Activated effector memory CD4-positive, alpha-beta T cell treated with Interleukin-2 at 50 U/mL for 16 hours (primary cell): ENCODE results near the gene TSPAN5.

Source experiments
- DNase-seq: peaks from one replicate; pipeline ENCODE4 v3.0.0-alpha.2; 2020

TSPAN5 gene

DNA sequence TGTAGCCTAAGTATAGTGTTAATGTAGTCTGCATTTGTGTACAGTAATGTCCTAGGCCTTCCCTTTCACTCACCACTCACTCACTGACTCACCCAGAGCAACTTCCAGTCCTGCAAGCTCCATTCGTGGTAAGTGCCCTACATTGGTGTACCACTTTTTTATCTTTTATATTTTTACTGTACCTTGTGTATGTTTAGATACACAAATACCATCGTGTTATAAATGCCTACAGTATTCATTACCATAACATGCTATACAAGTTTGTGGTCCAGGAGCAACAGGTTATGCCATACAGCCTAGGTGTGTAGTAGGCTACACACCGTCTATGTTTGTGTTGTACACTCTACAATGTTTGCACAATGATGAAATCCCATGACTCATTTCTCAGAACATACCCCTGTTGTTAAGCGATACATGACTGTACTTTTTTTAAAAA, 15.4 kb downstream of the TSPAN5 start:
- DNase-seq: no peak

DNA sequence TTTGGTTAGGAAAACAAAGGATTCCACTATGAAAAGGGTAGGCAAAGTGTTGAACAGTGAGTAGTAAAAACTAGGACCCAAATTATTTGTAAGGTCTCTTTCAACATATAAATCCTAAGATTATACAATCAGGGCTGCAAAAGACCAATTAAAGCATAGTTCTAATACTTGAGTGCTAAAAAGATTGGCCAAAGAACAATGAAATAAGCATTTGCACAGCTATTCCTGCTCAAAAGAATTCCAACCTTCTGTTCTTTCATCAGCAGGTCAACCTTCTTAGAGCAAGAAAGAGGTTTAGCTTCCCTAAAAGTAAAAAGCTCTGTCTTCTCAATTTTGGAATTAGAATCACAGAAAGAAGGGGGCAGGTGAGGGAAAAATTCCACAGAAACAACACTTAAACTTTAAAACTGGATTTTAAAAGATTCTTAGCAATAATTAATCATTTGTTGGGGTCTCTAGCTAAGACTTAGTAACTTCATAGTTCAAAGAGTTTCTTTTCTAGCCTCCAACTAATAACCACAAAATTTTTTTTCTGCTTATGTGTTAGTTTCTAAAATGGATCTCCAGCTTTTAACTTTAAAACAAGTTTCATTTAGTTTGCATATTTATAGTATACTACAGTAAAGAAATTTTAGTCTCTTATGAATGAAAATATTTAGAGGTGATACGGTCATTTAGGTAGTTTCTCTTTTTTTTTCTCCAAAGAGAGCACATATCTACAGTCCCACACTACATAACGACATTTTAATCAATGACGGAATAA, 16.3 kb downstream of the TSPAN5 start:
- DNase-seq: no peak

DNA sequence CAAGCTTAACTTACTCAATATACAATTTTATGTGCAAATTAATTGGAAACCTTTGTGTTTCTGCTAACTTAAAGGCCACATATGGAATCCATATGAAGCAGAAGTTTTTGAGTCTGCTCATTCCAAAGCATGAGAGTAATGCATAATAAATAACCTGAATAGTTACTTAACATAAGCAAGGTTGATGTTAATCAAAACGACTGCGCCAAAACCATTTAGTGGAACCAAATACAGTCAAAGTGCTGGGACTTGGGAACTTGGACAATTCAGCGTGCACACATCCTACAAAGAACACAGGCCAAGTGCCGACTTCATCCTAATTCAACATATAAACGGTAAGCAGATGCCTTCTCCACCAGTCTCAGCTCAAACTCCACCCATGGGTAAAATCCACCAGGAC, 17.0 kb downstream of the TSPAN5 start:
- DNase-seq: no peak

DNA sequence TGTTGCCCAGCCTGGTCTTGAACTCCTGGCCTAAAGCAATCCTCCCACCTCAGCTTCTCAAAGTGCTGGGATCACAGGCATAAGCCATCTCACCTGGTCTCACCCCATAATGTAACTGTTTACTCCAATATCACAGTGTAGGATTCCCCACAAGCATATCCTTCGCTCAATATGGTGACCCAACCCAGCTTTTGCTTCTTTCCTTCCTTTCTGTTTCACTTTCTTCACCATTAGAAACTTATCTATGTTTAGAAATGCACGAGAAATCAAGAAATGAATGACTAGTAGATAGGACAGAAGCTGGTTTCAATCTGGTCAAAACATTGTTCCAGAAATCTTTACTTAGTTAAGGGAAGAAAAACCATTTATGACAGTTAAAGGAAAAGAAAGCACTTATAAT, 18.9 kb downstream of the TSPAN5 start:
- DNase-seq: no peak

DNA sequence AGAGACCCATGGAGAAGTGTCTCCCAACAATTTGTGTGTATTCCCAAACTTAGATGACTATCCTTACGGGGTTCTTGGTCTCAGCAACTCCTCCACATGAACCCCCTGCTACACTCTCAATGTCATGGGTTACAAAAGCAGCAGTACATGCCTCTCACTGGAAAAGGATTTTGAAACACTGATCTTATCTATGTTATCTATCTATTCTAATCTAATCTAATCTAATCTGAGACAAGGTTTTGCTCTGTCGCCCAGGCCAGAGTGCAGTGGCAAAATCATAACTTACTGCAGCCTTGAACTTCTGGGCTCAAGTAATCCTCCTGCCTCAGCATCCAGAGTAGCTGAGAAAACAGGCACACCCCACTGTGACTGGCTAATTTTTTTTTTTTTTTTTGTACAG, 19.3 kb downstream of the TSPAN5 start:
- DNase-seq: no peak

DNA sequence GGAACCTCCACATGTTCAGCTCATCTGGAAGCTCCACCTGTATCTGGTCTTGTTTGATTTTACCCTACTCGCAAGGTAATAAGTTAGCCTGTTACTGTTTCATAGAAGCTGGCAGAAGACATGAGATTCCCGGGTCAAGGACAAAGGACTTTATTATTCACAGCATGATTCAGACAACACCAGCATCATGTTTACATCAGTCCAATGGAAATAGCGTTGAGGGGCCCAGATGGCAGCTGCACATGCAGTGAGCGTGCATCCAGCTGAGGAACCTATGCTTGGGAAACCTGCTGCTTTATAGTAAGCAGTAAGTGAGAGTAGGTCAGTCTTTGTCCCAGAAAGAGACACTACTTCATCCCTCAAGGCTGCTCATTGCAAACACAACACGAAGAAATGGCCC, 19.8 kb downstream of the TSPAN5 start:
- DNase-seq: no peak

DNA sequence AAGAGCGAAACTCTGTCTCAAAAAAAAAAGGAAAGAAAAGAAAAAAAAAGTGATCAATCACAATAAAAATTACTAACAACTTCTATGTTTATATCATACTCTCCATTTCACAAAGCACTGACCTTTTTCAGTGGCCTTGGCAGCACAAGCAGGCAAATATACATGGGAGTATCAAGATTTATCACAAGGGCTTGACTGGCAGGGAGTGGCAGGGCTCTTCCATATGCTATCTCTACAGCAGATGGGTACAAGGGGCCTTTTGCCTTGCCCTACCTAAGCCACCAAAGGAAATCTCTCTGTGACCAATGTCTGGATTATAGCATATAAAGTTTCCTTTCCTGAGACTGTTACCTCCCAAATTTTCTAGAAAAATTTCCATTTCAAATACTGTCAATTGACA, 24.4 kb downstream of the TSPAN5 start:
- DNase-seq: no peak

DNA sequence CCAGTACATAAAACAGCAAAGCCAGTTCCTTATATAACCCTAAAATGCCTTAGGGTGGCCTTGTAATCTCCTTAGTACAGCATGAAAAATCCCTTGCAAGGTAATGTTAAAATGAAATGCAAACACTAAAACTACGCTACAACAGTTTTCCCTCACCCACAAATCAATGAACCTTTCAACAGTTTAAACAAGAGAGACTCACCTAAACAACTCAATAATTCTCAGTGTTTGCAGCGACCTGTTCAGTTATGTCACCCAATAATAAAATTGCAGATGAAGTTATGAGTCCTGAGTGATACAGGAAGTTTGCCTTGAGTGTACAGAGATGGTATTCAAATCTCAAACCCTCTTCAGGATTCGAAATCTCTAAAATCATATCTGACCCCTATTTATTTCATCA, 25.3 kb downstream of the TSPAN5 start:
- DNase-seq: no peak

DNA sequence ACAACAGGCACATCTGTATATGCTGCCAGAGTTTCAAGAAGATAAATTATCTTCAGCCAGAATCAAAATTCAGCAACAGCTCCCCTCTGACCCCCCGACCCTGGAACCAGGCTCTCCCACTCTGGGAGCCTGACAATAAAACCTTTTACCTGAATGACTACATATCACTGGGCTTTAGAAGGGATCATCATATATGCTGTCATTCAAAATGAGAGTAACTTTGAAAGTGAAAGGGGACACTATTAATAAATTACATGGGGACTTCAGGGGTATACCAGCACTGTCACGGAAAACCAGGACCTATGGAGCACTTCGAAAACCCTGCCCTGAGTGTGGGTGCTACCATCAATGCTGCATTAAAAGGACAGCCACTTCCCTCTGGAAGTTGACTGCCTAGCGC, 26.2 kb downstream of the TSPAN5 start:
- DNase-seq: no peak

DNA sequence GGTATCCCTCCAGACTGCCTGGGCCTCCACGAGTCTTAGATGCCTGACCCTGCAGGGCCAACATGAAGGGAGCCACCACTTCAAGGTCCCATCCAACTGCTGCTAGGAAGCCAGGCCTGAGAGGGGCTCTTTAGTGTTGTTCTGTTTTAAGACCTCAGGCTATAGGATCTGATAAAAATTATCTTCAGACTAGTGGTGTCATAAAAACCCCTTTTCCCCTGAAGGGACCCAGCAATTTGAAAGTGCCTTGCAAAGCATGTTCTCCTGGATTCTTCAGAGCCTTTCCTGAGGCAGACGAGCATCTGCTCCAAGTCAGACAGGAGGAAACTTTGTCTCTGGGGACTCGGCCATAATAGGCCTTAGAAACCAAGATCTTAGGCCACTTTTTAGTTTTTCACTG, 26.9 kb downstream of the TSPAN5 start:
- DNase-seq: no peak

DNA sequence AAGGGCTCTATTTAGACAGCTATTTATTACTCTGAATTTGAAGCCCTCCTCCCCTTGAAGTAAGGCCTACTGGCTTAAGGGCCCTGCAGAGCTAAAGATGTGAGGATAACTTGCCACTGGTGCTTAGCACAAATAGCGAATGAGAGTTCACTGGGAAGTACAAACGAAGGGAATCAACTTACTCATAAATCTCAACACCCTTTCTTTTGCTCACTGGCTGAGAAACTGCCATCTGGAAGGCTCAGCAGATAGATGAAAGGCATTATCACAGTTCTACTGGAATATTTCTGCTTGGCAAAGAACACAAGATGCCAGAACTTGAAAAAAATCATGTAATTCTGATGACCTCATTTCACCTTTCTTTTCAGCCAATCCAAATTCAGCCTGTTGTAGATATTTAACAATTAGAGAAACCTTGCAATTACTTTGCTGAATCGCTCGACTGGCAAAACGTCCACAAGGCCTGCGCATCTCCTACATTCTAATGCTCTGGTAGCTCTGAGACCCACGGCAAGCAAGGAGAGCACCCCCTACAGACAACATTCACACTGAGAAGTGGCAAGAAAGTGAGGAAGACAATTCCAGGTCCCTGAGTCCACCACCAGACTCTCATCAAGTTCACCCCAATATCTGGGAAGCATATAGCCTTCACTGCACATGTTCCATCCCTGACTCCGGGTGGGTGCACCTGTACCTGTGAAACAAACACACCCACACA, 27.5 kb downstream of the TSPAN5 start:
- no peak for DNase-seq

DNA sequence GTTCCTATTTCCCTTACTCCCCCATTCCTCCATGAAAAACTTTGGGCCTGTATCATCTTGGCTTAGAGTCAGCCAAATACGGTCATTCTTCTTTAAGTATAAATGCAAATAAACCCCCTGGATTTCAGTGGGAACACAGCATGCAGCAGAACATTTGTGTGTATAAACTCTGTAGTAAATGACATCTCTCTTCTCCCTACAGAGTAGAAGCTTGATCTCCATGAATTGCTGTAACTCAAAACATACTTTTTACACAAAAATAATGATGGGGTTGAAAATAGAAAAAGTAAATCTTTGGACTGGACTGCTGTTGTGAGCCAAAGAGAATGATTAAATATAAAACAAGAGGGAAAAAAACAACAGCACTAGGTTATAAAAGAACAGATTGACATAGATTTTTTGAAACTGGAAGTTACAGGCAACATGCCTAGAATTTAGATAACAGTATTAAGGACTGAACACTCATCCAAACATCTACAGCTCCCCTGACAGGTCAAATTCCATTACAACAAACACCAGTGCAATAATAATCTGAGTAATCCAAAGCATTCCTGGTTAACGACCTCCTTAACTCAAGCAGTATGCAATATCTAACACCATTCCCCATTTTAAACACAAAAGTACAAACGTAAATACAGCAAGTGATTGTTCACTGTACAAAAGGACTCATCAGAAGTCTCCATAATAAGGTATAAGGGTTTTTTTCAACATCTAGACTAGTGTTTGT, 30.7 kb downstream of the TSPAN5 start:
- no peak for DNase-seq

DNA sequence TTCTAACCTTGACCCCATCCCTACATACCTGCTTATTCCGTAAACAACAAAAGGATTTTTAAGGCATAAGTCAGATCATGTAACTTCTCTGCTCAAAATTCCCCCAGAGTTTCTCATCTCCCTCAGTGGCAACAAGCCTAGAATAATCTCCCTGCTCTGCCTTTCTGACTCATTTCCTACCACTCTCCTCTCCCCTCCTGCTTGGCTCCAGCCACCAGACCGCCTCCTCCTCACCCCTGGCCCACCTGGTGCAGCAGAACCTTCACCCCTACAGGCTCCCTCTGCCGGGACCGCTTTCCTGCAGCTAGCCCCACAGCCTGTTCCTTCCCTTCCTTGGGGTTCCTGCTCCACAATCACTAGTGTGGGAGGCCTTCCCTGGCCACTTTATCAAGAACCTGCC, 32.1 kb downstream of the TSPAN5 start:
- DNase-seq: no peak

DNA sequence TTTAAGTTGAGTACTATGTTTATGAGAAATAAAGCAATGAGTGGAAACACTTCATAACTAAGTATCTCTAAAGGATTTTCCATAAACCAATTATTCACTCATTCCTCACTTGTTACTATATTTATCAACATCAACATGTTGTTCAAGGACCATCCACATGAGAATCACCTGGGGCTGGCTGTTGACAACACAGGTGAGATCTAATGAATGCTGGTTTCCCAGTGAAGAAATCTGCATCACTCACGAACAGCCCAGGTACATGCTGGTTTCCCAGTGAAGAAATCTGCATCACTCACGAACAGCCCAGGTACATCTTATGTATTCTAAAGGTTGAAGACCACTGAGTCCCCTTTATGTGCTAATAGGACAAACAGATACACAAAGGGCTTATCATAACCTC, 32.5 kb downstream of the TSPAN5 start:
- DNase-seq: no peak

DNA sequence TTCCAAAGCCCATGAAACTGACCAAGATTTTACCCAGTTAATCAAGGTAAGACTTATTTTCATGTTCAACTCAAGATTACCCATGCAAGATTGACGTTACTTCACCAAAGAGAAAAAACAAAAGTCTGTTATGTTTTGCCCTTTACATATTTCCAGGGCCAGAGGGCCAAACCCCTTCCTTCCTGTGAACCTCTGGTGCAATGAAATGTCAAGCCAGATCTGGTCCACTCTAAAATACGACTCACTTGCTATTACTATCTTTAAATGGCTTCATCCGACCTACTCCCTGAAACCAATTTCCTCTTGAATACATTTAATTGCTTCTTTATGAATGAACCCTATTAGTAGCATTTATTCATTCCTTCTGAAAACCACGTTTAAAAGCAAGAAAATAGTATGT, 33.0 kb downstream of the TSPAN5 start:
- no peak for DNase-seq

DNA sequence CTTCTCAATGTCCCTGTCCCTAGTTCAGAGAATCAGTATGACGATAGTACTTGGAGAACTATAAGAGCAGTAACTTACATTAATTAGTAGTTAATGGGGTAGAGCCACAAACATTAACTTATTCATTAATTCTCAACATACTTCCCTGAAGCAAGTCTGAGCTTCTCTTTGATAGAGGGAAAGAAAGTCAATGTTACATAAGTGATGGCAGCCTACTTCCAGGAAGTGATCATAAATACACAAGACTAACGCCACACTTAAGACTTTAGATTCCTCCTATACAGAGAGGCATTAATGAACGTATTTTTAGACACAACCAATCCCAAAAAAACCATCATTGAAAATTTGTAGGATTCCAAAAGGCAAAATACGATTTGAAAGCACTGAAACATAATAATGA, 33.8 kb downstream of the TSPAN5 start:
- no peak for DNase-seq

DNA sequence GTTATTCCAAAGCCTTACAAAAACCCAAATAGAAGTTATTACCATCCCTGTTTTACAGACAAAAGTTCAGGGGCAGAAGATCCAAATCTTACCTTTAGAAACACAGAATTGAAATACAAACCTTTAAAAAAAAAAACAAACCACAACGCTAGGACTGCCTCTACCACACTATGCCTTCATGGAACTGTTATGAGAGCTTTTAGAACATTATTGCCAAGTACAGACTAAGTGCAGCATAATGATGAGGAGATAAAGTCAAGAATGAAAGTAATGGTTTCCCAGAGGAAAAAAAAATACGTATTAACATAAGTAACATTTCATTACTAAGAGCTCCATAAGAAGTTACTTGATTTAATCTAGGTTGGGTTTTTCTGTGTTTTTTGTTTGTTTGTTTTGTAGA, 34.3 kb downstream of the TSPAN5 start:
- no peak for DNase-seq

DNA sequence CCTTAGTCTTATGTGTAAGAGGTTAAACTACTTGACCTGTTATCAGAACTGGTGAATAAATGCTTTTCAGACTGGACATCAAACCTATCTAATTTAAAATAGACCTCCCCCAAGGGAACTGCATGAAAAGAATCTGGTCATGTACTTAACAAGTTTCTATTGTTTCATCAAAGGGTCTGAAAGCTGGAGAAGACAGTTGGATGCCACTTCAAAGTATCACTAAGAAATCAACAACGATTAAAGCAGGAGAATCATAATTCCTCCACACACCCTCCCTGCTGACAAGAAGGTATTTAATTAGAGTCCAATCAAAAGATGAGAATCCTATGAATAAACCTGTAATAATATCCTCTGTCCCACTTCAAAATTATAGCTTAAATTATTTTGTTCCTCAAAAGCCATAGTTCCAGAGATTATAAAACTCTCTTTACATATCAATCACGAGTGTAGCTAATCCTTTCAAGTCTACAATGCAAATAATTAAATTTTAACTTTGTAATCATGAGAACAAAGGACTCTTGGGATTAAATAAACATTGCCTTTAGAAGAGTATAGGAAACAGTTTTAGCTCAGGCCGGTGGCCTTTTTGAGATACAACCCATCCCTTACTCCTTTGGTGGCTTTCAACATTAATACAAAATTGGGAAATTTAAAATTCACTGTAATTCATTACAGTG, 35.1 kb downstream of the TSPAN5 start:
- DNase-seq: no peak

DNA sequence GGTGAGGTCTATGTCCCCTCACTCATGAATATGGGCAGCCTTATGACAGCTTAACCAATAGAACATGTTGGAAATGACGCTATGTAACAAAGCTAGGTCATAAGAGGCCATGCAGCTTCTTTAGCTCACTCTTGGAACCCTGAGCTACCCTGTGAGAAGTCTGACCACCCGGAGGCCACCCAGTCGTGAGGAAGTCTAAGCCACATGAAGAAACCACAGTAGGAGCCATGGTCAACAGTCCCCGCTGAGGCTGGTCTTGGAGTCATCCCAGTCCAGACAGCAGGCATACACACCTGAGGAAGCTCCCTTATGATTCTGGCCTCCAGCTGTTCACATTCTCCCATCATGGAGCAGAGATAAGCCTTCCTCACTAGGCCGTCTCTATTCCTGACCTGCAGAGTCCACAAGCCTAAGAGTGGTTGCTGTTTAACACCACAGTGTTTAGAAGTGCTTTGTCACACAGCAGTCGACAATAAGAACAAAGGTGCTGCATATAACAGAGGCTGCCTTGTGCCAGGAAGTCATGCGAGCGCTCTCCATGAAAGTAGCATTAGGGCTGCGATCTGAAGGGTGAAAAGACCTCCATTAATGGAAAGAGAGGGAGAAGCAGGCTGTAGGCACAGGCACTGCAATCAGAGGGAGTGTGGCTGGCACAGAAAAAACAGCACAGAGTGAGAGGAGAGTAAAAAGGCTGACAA, 38.2 kb downstream of the TSPAN5 start:
- DNase-seq: no peak

DNA sequence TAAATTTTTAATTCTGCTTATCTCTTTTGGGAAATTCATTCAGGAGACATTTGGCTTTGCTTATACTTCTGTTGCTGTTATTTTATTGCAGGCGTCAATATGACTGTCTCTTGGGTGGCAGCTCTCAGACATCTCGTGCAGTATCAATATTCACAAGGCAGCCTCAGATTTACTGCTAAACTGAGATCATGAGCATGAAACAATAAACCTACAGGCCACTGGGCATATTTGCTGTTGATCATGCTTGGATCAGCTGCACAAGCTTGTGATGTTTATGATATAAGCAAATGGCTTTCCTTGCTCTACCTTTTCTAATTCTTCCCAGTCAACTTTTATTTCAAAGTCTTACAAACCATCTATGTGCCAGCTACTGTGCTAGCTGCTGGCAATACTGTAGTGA, 39.2 kb downstream of the TSPAN5 start:
- no peak for DNase-seq

DNA sequence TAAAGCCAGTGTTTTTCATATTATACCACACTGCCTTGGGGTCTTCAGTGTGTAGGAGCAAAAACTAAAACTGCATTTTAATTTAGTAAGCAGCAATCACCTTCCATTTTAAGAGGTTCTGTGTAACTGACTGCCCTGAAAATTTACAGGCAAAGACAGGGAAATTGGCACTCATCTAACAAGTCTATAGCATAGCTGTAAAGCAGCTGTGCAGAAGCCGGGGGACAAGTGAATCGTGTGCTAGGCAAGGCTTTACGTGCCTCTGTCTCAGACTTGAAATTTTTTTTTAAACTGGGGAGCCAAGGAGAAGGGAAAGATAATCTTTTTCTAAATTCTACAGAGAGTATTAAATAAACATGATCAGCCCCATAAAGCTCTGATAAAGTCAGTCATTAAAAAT, 39.7 kb downstream of the TSPAN5 start:
- no peak for DNase-seq

DNA sequence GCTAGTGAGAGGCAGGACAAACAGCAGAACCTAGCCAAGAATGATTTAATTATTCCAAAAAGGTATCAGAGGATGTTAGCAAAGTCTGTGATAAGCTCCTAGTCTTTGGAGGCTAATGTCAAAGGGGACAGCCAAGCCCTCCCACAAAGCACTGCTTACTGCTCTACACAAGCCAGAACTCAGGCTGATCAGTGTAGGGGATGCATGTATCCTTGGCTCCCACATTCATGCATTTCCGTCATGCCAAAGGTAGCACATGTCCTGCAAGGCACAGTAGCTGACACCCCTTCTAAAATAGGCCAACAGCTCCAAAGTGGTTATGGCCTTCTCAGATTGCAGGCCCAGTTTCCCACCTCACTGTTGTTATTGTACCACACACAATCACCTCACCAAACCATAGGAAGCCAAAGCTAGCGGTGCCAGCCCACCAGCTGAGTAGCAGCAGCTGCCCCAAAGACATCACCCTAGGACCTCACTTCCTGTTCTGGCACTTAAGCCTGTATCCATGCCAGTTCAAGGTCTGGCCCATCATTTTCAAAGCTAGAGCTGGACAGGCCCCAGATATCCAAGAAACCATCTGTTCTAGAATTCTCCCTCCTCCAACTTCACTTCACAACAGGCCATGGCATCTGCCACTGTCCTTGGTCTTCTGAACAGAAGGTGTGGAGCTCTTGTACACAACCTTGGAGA, 40.9 kb downstream of the TSPAN5 start:
- no peak for DNase-seq
